Globus pallidus (tissue), 1 donor: ENCODE data around the gene GPT2.

ENCODE experiments used
- DNase-seq: peaks from one replicate; pipeline ENCODE4 v3.0.0-alpha.2; 2015; ENCODE audit warnings: low spot score

GPT2 gene

GRCh38 chr16:46896314-46896968, 12.3 kb downstream of the GPT2 start:
- no peak for DNase-seq

- no peak for DNase-seq
These were observed 13.3 kb downstream of the GPT2 start for GRCh38 chr16:46897471-46897870.

GRCh38 chr16:46898006-46898405, 13.8 kb downstream of the GPT2 start:
- DNase-seq, result no peak

- DNase-seq, result no peak
These were observed 15.4 kb downstream of the GPT2 start for GRCh38 chr16:46899443-46900143.

- DNase-seq, result no peak
These were observed 16.5 kb downstream of the GPT2 start for GRCh38 chr16:46900455-46901235.

GRCh38 chr16:46901709-46902108, 17.5 kb downstream of the GPT2 start:
- no peak for DNase-seq

- no peak for DNase-seq
These were observed 19.2 kb downstream of the GPT2 start for GRCh38 chr16:46903255-46903905.

GRCh38 chr16:46904471-46904870, 20.3 kb downstream of the GPT2 start:
- no peak for DNase-seq

- DNase-seq, result no peak
These were observed 22.3 kb downstream of the GPT2 start for GRCh38 chr16:46906360-46907060.

- no peak for DNase-seq
These were observed 23.1 kb downstream of the GPT2 start for GRCh38 chr16:46907061-46907774.

- DNase-seq, result peak; percentile 67
These were observed 24.6 kb downstream of the GPT2 start for GRCh38 chr16:46908540-46909372.

GRCh38 chr16:46911038-46911437, 26.9 kb downstream of the GPT2 start:
- DNase-seq, result peak; percentile 85

GRCh38 chr16:46911650-46912049, 27.5 kb downstream of the GPT2 start:
- no peak for DNase-seq

- no peak for DNase-seq
These were observed 30.5 kb downstream of the GPT2 start for GRCh38 chr16:46914556-46915201.

GRCh38 chr16:46915483-46916025, 31.4 kb downstream of the GPT2 start:
- no peak for DNase-seq

- no peak for DNase-seq
These were observed 32.8 kb downstream of the GPT2 start for GRCh38 chr16:46916980-46917379.

- DNase-seq, result no peak
These were observed 34.2 kb downstream of the GPT2 start for GRCh38 chr16:46918400-46918799.

- no peak for DNase-seq
These were observed 35.0 kb downstream of the GPT2 start for GRCh38 chr16:46918905-46919792.
